ENCODE measurements around the gene USP46.

The USP46 gene

DNA sequence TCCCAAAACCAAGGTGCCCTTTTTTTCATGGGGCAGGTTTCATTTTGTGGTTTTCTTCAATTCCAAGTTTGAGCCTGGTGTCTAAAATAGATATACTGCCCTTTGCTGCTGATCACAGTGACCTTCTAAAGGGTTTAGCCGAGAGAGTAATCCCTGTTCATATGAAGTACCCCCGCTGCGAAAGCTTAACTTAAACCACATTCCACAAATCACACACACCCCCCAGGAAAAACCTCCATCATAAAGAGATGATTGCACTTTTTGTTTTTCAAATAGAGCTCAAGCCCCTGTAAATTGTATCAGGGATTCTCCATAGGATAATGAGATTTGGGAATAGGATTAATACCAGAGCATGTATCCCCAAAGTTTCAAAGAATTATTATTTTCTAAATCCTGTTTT is 90.8 kb downstream of the USP46 start:
- no peak for DNase-seq

DNA sequence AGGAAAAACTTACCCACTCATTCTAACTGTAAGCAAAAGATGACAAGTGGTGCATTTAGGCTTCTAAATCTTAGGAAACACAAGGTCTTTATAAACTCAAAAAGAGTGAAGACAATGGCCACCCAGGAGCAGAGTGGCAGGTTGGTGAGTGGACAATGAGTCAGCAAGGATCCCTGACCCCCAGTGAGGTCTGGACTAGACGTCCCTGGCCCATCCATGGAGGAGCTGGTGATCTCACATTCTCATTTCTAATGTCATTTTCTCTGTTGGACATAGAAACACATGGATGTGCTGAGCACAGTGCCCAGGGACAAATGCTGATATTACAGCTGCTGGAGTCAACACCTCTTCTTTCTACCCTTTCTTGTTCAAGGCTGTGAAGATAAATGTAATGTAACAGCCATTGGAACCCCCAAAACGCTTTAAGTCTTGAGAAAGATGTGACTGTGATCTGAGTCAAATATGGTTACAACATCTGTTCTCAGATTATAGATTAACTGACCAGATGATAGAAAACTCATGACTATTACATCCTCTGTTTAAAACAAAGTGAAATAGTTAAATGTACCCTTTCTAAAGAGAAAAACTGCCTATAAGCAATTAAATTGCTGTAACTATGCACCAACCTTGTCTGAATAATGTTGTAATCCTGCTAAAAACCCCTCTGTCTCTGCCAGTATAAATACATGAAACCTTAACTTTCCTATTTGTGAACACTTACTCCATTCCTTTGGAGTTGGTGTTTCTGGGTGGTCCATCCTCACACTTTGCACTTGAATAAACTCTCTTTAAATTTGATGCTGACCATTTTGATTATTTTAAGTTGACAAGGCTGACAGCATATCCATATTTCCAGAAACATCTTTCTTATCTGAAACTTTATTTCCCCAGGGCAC is 92.7 kb downstream of the USP46 start:
- DNase-seq, result no peak

DNA sequence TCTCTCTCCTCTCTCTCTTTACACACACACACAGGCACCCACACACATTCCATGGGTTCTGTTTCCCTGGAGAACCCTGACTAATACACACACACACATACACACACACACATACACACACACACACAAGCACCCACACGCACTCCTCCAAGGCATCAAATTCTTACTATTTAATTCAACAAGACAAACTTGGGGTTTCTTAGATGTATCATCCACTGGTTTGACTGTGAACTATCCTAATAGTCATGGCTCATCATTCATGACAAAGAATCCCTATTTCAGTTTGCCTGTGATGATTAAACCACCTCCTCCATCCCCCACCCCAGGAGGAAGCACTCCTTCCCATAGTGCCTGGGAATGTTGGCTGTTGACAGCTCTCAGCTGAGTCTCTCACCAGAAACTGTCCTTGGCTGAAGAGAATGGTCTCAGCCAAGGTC is 98.2 kb downstream of the USP46 start:
- DNase-seq, result no peak

DNA sequence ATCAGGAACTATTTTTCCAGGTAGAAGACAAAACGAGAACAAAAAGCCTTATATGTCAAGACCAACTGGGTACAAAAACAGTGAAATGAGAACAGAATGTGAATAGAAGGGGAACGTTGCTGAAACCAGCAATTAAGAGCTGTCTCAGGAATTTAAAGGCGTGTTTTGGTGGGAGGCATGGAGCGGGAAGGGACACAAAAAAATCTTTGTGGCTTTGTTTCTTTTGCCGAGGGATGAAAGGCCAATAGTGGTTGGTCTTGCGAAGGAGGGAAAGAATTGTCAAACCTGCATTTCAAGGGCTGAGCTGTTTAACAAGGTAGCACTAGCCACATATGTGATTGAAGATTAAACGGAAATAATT is 103.8 kb downstream of the USP46 start:
- no peak for DNase-seq

DNA sequence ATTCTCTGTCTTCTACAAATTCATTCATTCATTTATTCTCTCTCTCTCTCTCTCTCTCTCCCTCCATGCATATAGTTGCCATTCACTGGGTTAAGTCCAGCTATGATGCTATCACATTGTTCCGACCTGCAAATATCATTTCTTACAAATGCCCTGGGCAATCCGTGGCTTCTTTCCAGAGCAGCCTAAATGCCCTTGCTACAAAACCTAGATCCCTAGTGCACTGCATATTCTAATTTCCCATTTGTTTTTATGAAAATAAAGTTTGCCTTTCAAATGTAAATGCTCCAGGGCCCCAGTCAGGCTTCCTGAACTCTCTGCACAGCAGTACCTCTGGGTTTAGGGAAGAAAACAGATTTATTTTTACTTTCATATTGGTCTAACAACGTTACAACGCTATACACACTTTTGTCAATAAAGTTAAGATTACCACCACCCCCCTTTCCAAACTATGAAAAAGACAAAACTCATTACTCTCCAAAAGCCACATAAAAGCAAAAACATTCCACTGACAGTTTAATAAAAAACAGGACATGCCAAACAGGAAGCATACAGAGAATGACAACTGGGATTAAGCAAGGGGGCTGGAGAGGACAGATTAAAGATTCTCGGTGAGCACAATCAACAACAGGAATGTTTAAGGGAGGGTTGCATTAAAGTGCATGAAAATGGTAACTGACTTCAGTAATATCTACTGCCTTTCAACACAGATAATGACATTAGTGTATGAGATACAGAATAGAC is 104.3 kb downstream of the USP46 start:
- DNase-seq, result no peak

DNA sequence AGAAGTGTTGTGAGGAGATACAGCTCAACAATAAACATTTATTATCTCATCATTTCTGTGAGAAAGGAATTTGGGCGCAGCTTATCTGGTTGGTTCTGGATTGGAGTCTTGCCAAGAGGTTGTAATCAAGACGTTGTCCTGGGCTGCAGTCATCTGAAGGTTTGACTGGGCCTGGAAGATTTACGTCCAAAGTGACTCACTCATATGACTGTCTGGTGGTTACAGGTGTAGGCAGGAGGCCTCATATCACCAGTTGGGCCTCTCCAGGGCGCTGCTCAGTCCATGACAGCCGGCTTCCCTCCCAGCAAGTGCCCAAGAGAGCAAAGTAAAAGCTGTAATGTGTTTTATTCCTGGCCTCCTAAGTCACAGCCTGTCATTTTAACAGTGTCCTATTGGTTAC is 106.3 kb downstream of the USP46 start:
- DNase-seq, result no peak

DNA sequence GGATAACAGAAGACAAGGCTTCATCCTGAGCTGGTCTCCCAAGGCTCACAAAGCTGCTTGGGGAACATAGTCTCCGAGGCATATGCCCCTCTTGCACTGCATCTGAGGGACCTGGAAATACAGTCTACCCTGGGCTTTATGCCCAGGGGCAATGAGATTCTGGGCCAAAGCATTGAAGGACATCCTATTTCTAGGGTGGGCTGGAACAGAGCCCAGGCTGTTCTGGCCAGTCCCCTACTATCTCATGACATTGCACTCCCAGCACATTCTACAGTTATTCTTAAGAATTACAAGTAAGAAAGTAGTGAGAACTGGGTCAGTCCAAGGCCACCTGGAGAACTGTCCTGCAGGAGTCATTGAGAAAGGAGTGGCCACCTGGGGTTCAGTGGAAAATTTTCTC is 107.6 kb downstream of the USP46 start:
- DNase-seq, result no peak

DNA sequence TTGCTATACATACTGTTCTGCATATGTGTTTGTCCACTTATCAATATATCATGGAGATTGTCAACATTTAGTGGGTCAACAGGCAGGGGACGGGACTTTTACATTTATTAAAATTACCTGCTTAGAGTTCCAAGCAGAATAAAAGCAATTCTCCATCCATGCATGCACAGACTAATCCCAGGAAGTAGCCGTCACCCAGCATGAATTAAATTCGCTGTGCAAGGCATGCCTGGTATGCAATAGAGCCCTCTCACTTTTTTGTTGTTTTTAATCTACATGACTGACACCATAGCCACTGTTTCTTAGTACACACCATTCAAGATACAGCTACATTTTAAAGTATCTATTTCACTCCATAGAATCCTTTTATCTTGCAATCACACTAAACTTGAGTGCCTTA is 108.9 kb downstream of the USP46 start:
- no peak for DNase-seq

DNA sequence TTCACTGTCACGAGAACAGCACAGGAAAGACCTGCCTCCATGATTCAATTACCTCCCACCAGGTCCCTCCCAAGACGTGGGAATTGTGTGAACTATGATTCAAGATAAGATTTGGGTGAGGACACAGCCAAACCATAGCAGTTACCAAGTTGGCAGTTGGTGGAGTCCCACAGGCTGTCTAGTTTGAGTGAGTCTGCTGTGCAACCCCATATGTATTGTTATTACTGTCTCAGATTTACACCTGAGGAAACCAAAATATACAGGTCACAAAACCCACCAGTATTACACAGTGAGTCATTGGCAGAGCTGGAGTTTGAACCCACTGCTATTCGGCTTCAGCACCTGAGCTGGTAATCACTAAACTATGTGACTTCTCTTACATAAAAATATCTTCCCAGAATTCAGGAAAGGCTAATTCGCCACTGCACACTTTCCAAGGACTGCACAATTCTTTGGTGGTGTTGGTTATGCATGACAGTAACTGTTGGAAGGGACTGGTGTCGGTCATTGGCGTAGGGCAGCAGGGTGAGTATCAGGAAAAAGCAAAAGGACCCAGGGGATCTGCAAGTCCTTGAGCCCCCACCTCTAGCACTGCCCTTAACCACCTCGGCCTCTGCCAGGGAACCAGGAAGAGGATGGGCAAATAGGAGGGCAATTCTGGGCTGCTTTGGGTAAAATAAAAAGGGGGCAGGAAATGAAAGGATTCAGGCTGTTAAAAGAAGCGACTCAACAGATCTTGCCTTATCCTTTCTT is 110.1 kb downstream of the USP46 start:
- no peak for DNase-seq

DNA sequence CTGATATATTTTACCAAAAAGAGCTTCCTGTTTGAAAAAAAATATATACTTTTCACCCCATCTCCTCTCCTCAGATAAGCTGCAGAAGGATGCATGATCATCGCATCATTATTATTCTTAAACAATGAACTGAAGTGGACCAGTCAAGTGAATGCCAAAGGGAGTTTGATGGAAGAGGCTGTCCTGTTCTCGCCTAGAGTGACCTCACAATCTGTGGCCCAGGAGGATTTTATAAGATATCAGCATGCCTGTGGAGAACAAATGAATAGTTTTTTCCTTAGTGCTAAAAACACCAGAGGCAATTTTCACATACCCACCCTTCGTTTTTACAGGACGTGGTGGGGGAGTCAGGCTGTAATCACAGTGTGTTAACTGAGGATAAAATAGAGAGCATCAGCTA is 112.7 kb downstream of the USP46 start:
- no peak for DNase-seq

DNA sequence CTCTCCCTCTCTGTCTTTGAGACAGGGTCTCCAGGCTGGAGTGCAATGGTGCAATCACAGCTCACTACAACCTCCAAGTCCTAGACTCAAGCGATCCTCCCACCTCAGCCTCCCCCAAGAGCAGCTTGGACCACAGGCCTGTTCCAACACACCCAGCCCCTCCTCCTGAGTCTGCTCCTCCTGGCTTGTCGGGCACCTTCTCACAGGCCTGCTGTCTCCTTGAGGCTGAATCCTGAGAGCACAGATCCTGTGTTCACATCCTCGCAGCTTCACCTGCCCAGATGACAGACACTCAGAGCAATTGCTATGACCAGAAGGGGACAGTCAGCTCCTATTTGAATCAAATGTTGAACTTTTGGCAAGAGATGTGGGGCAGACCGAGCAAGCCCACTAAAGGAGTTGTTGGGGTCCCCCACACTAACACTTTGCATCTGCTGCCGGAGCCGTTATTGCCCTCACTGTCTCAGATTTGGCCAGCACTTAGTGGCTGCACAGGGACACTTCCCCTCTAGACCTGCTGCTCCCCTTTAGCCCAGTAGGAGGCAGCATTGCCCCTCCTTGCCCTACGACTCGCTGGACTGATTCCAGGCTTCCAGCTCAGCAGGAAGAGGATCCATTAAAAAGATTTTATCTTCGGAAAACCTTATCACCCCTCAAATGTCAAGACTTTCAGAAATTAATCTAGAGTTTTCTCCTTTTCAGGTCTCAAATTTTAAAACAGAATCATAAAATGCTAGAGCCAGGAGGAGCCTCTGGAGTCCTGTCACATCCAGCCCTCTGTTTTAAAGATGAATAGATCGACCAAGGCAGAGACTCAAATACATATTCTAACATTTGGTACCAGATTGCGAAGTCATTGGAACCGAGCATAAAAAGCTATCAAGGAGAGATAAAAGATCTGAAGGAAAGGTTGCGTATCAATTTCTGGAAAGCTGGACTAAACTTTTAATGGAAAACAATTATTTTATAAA is 113.7 kb downstream of the USP46 start:
- DNase-seq, result peak; percentile 44 to 74 (median 71)
